Measurements from ENCODE around the gene FGD4. TPM values are rescaled to one million over a fixed set of nuclear protein-coding genes. Genes with fewer than 3 reads are reported as not detected.
A peak's percentile ranks its signal among the peaks of the same experiment; 100 is the strongest.

FGD4 gene
- total RNA-seq, 4 donors from 2014 or later, result 22.1 to 56.7 (median 38.0) TPM

DNA sequence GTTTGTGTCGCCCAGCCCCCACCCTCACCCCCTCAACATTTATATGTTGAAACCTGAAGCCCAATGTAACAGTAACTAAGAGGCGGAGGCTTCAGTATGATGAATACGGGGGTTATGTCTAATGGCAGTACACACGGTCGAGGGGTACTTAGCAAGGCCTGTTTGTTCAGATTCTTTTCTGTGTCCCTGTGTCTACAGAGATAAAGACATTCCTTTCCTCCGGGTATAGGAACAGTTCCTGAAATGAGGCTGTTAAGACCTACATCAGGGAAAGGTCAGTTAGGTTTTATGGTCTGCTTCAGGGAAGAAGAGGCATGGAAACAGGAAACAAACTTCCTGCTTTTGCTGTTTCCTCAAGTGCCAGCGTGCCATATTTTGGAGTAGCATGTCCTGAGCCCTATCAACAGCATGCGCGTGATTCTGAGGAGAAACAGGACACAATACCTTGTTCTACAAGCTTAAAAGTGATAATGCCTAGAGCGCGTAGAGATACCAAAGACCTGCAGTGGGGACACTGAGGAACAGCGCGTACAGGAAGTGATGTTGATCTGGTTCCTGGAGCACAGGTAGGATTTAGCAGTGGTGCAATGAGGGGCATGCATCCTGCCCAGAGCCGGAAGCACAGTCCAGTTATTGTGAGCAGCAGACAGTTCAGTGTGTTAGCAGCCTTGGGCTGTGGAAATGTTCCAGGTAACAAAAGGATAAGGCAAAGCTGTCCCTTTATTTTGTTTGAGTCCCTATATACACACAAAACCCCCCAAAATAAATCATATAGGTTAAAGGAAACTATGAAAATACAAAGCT, 47.2 kb downstream of the FGD4 start:
- Histone ChIP-seq H3K4me1 (peaks cover 0 to 17% (median 0%) of the 10 kb centered on the region in 3 donors), H3K4me3 (no peak overlapping the region), H3K27me3 (no peaks in the 10 kb centered on the region), H3K9me3 (no peaks in the 10 kb centered on the region), H3K36me3 (no peaks in the 10 kb centered on the region), H3K27ac (no peak overlapping the region)
- ATAC-seq, result no peak
- WGBS, 2 donors (ENCODE audit: low coverage in 1 of 2), result 78 to 80% methylated on average over 1 to 9 of the region's 14 CpGs
- TF ChIP-seq POLR2AphosphoS5 (IDR thresholded peaks at IDR 0.05) (no peak), EP300 (IDR thresholded peaks at IDR 0.05) (no peak), POLR2A (IDR thresholded peaks at IDR 0.05) (no peak)
- TF ChIP-seq, protein P1, sequence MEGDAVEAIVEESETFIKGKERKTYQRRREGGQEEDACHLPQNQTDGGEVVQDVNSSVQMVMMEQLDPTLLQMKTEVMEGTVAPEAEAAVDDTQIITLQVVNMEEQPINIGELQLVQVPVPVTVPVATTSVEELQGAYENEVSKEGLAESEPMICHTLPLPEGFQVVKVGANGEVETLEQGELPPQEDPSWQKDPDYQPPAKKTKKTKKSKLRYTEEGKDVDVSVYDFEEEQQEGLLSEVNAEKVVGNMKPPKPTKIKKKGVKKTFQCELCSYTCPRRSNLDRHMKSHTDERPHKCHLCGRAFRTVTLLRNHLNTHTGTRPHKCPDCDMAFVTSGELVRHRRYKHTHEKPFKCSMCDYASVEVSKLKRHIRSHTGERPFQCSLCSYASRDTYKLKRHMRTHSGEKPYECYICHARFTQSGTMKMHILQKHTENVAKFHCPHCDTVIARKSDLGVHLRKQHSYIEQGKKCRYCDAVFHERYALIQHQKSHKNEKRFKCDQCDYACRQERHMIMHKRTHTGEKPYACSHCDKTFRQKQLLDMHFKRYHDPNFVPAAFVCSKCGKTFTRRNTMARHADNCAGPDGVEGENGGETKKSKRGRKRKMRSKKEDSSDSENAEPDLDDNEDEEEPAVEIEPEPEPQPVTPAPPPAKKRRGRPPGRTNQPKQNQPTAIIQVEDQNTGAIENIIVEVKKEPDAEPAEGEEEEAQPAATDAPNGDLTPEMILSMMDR (IDR thresholded peaks at IDR 0.05), result no peak

DNA sequence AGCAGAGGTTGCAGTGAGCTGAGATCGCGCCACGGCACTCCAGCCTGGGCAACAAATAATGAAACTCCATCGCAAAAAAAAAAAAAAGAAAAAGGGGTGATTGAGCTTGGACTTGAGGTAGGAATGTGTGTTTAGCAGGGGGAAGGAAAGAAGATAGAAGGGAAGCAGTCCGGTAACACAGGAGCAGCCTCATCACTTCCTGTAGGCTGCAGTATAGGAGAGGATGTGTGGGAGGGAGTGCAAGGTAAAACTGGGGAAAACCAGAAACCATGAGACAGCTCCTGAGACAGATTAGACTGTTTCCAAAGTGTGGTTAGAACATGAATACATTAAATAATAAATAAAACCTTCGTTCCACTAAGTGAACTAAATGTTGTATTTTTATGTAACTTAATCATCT, 49.2 kb downstream of the FGD4 start:
- peaks cover 0 to 21% (median 0%) of the 10 kb centered on the region in 3 donors for H3K4me1 ChIP-seq
- no peaks in the 10 kb centered on the region for H3K36me3 ChIP-seq
- no peak overlapping the region for H3K27ac ChIP-seq
- no peaks in the 10 kb centered on the region for H3K27me3 ChIP-seq
- no peak overlapping the region for H3K4me3 ChIP-seq
- H3K9me3 ChIP-seq, result no peaks in the 10 kb centered on the region
- ATAC-seq, result no peak
- TF ChIP-seq, protein P1 (IDR thresholded peaks at IDR 0.05), result no peak
- TF ChIP-seq POLR2A (IDR thresholded peaks at IDR 0.05), result no peak
- no peak for TF ChIP-seq POLR2AphosphoS5 (IDR thresholded peaks at IDR 0.05)
- TF ChIP-seq EP300 (IDR thresholded peaks at IDR 0.05), result no peak
- WGBS, 2 donors (ENCODE audit: low coverage in 1 of 2), result 69 to 76% methylated on average over 5 to 6 of the region's 6 CpGs

DNA sequence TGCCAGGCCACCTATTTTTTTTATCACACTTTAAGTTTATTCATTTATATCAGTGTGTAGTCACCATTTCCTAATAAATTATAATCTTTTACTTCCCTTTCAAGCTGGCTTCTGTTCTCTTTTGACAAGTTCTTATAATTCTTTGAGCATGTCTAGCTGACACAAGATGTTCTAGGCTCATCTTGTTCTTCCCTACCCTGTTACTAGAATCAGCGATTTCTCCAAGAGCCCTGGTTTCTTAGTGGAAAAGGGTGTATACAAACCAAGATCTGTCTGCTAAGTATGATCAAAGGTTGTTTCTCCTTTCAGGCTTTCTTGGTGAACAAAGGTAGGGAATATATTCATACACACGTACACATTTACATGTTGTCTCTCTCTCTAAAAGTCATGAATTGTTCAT, 51.0 kb downstream of the FGD4 start:
- peaks cover 4 to 33% (median 6%) of the 10 kb centered on the region in 3 donors for H3K4me1 ChIP-seq
- no peak for ATAC-seq
- no peaks in the 10 kb centered on the region for H3K27me3 ChIP-seq
- no peaks in the 10 kb centered on the region for H3K9me3 ChIP-seq
- no peaks in the 10 kb centered on the region for H3K36me3 ChIP-seq
- 70 to 87% methylated on average over 2 of the region's 2 CpGs for WGBS, 2 donors (ENCODE audit: low coverage in 1 of 2)
- no peak overlapping the region for H3K4me3 ChIP-seq
- TF ChIP-seq, protein P1 (IDR thresholded peaks at IDR 0.05), result no peak
- TF ChIP-seq POLR2AphosphoS5 (IDR thresholded peaks at IDR 0.05) (no peak), POLR2A (IDR thresholded peaks at IDR 0.05) (no peak), EP300 (IDR thresholded peaks at IDR 0.05) (no peak)
- peak overlapping the region in 2 of 4 donors; percentile 19 to 21 for H3K27ac ChIP-seq

DNA sequence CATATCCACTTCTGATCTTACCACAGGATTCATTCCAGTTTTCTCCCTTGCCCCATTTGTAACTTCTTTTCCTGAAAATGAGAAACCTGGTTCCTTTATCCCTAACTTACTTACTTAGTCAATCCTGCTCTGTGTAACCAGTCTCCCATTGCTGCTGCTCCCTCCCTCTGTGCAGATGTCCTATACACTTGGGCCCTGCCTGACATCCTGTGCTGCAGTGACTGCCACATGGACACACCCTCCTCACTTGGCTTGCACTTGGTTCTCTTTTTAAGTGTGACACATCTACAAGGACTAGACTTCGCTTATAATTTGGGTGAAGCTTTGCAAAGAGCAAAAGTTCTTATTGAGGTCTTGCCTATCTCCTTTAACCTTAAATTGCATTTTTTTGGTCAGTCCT, 51.4 kb downstream of the FGD4 start:
- H3K4me1 ChIP-seq, result peaks cover 5 to 37% (median 6%) of the 10 kb centered on the region in 3 donors
- no peak for TF ChIP-seq POLR2A (IDR thresholded peaks at IDR 0.05)
- TF ChIP-seq, protein P1 (IDR thresholded peaks at IDR 0.05), result no peak
- no peak for TF ChIP-seq POLR2AphosphoS5 (IDR thresholded peaks at IDR 0.05)
- peak; percentile 36 for ATAC-seq

DNA sequence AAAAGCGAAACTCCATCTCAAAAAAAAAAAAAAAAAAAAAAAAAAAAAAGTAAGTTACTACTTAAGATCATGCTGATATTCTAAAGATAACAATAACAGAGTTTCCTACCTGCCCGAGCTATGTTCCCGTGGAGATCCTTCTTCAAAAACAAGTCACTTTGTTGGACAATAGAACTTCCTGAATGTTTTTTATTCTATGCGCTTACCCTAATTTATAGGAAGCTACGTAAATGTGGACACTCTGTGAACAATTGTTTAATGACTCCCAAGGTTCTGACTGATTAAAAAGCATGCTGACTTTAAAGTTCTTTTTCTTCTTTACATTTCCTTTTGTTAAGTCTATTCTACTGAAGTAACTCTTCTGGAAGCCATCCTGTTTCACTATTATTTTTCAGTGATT, 52.5 kb downstream of the FGD4 start:
- H3K36me3 ChIP-seq, result no peaks in the 10 kb centered on the region
- 80 to 86% methylated on average over 4 to 5 of the region's 5 CpGs for WGBS, 2 donors (ENCODE audit: low coverage in 1 of 2)
- no peaks in the 10 kb centered on the region for H3K27me3 ChIP-seq
- TF ChIP-seq, protein P1 (IDR thresholded peaks at IDR 0.05), result no peak
- no peak for TF ChIP-seq EP300 (IDR thresholded peaks at IDR 0.05)
- no peak for TF ChIP-seq POLR2A (IDR thresholded peaks at IDR 0.05)
- TF ChIP-seq POLR2AphosphoS5 (IDR thresholded peaks at IDR 0.05), result no peak
- no peak for ATAC-seq
- H3K4me1 ChIP-seq, result peaks cover 5 to 47% (median 9%) of the 10 kb centered on the region in 3 donors
- H3K27ac ChIP-seq, result no peak overlapping the region
- H3K4me3 ChIP-seq, result no peak overlapping the region
- H3K9me3 ChIP-seq, result no peaks in the 10 kb centered on the region

More for the DNA sequence above, 51.4 kb downstream of the FGD4 start:
- 83% methylated on average over 1 of the region's 1 CpG for WGBS, 2 donors (ENCODE audit: low coverage in 1 of 2)
- H3K36me3 ChIP-seq, result no peaks in the 10 kb centered on the region
- H3K27me3 ChIP-seq, result no peaks in the 10 kb centered on the region
- no peak overlapping the region for H3K4me3 ChIP-seq
- H3K9me3 ChIP-seq, result no peaks in the 10 kb centered on the region
- peak overlapping the region in 2 of 4 donors; percentile 19 to 21 for H3K27ac ChIP-seq
